Fibroblast of skin of left quadriceps (primary cell): ENCODE results near the gene SYNDIG1.

ENCODE experiments used
- DNase-seq, 2 experiments: peaks; one replicate each; pipeline ENCODE4 v3.0.0-alpha.2; 2013; ENCODE audit warnings: low read depth in 2 of 2

SYNDIG1 gene

GRCh38 chr20:24694157-24694726 lies 224.8 kb downstream of the SYNDIG1 start:
- DNase-seq: no peak

- no peak for DNase-seq
These were observed 225.5 kb downstream of the SYNDIG1 start for GRCh38 chr20:24694727-24695528.

GRCh38 chr20:24695529-24696225 lies 226.2 kb downstream of the SYNDIG1 start:
- no peak for DNase-seq

GRCh38 chr20:24696396-24696795 lies 227.0 kb downstream of the SYNDIG1 start:
- no peak for DNase-seq

- no peak for DNase-seq
These were observed 228.0 kb downstream of the SYNDIG1 start for GRCh38 chr20:24697411-24697810.

- DNase-seq: no peak
These were observed 228.8 kb downstream of the SYNDIG1 start for GRCh38 chr20:24698189-24698588.

GRCh38 chr20:24698706-24699206 lies 229.3 kb downstream of the SYNDIG1 start:
- DNase-seq: no peak

- DNase-seq: no peak
These were observed 230.1 kb downstream of the SYNDIG1 start for GRCh38 chr20:24699321-24700165.

- no peak for DNase-seq
These were observed 230.9 kb downstream of the SYNDIG1 start for GRCh38 chr20:24700166-24700860.

GRCh38 chr20:24701027-24701426 lies 231.6 kb downstream of the SYNDIG1 start:
- DNase-seq: no peak

- no peak for DNase-seq
These were observed 232.2 kb downstream of the SYNDIG1 start for GRCh38 chr20:24701668-24702067.

GRCh38 chr20:24702501-24703283 lies 233.3 kb downstream of the SYNDIG1 start:
- no peak for DNase-seq

GRCh38 chr20:24703284-24703610 lies 233.8 kb downstream of the SYNDIG1 start:
- DNase-seq: no peak

- no peak for DNase-seq
These were observed 235.5 kb downstream of the SYNDIG1 start for GRCh38 chr20:24704899-24705298.

- DNase-seq: no peak
These were observed 236.1 kb downstream of the SYNDIG1 start for GRCh38 chr20:24705486-24705885.

GRCh38 chr20:24708411-24709295 lies 239.2 kb downstream of the SYNDIG1 start:
- DNase-seq: no peak
